ENCODE measurements around the gene GPRC5A. TPM values are rescaled to one million over a fixed set of nuclear protein-coding genes. Genes with fewer than 3 reads are reported as not detected.

GPRC5A gene
- total and polyA plus RNA-seq, 2 of the 8 experiments (the other 6 are each of a cell fraction or from before 2014, with no cell fraction given): 1.0 to 1.4 TPM

DNA sequence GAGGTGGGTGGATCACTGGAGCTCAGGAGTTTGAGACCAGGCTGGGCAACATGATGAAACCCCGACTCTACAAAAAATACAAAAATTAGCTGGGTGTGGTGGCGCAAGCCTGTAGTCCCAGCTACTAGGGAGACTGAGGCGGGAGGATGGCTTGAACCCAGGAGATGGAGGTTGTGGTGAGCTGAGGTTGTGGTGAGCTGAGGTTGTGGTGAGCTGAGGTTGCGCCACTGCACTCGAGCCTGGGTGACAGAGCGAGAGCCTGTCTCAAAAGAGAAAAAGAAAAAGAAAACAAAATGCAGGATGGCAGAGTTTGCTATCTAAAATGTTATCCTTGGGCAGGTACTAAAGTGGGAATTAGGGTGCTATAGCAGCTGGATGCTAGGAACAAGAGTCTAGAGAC is 10.8 kb upstream of the GPRC5A start:
- Histone ChIP-seq H3K27ac (ENCODE audit: low read depth, low read length) (no peak overlapping the region), H3K4ac (replicated peaks; ENCODE audit: insufficient read length, low read depth, low read length) (no peak overlapping the region), H3K56ac (replicated peaks; ENCODE audit: insufficient read length, low read depth, low read length) (no peak overlapping the region), H3K79me2 (ENCODE audit: control insufficient read depth in 1 of 2, insufficient read depth in 2 of 2, low read length in 2 of 2) (no peaks in the 10 kb centered on the region), H2BK120ac (replicated peaks; ENCODE audit: low read depth, low read length) (no peak overlapping the region), H3K36me3 (ENCODE audit: control insufficient read depth in 2 of 4, insufficient read depth in 4 of 4, low read length in 3 of 4) (no peaks in the 10 kb centered on the region), H4K8ac (ENCODE audit: extremely low read depth, insufficient read depth, low read length) (no peak overlapping the region), H3K14ac (ENCODE audit: insufficient read length) (no peak overlapping the region), H3K4me1 (replicated peaks in 1 of 4; ENCODE audit: control insufficient read depth in 3 of 4, insufficient read depth in 4 of 4, low read length in 3 of 4) (peaks cover 4 to 7% (median 6%) of the 10 kb centered on the region in 4 experiments; a peak in 5 of 7 replicates), H3K4me2 (ENCODE audit: insufficient read depth in 1 of 2, low read depth in 2 of 2, low read length in 2 of 2) (no peak overlapping the region), H3K9me3 (ENCODE audit: insufficient read depth in 2 of 2, low read depth in 1 of 2, low read length in 1 of 2) (no peaks in the 10 kb centered on the region), H2AK5ac (ENCODE audit: low read depth, low read length) (no peak overlapping the region), H3K27me3 (replicated peaks in 1 of 4; ENCODE audit: control insufficient read depth in 3 of 4, extremely low read depth in 1 of 4, insufficient read depth in 3 of 4, low read length in 3 of 4) (peaks cover 0 to 7% (median 3%) of the 10 kb centered on the region in 4 experiments; a peak in 3 of 7 replicates), H4K20me1 (replicated peaks in 1 of 2; ENCODE audit: control insufficient read depth in 1 of 2, insufficient read depth in 2 of 2, low read length in 2 of 2) (no peaks in the 10 kb centered on the region), H4K91ac (replicated peaks; ENCODE audit: insufficient read length, low read length) (no peak overlapping the region), H2BK12ac (ENCODE audit: low read depth, low read length) (no peak overlapping the region), H4K5ac (ENCODE audit: insufficient read length, low read depth, low read length) (no peak overlapping the region), H3K23me2 (ENCODE audit: low read depth, low read length) (no peaks in the 10 kb centered on the region), H3K23ac (ENCODE audit: insufficient read length) (no peak overlapping the region), H3K9ac (replicated peaks in 1 of 4; ENCODE audit: extremely low read depth in 1 of 4, low read depth in 3 of 4, low read length in 3 of 4) (no peak overlapping the region), H2AFZ (ENCODE audit: low read length) (no peak overlapping the region), H3K4me3 (ENCODE audit: extremely low read depth in 1 of 4, insufficient read depth in 2 of 4, low read depth in 3 of 4, low read length in 4 of 4) (no peak overlapping the region), H2BK15ac (ENCODE audit: low read length) (no peak overlapping the region), H2BK20ac (ENCODE audit: low read length) (no peak overlapping the region), H2BK5ac (ENCODE audit: low read depth, low read length) (no peak overlapping the region), H3K79me1 (ENCODE audit: low read depth, low read length) (no peaks in the 10 kb centered on the region), H3K18ac (ENCODE audit: extremely low read depth, low read length) (no peak overlapping the region)
- CTCF ChIA-PET (ENCODE audit: partially characterized antibody): interaction anchor here (0.6 to 5.3 kb wide), 7 partner anchors 9 to 332 kb away, joined by 3 to 19 read pairs (median 3); partner anchors contain the start of gene GPRC5A
- no peak for FAIRE-seq
- DNase-seq (ENCODE audit: low read depth in 1 of 2, low spot score in 2 of 2): no peak
- POLR2A ChIA-PET (ENCODE audit: partially characterized antibody): interaction anchor here (1.2 kb wide), 1 partner anchor 11 kb away, joined by 4 read pairs; the partner anchor contains the start of gene GPRC5A
- TF ChIP-seq, protein P1, sequence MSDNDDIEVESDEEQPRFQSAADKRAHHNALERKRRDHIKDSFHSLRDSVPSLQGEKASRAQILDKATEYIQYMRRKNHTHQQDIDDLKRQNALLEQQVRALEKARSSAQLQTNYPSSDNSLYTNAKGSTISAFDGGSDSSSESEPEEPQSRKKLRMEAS (IDR thresholded peaks at IDR 0.05): no peak
- WGBS, 2 experiments (ENCODE audit: extremely low coverage in 1 of 2, insufficient coverage in 1 of 2, insufficient read length in 1 of 2, insufficient replicate concordance in 2 of 2, low coverage in 1 of 2, low lambda C conversion rate in 2 of 2, missing lambda C conversion rate in 1 of 2): 94% methylated on average over 6 of the region's 6 CpGs; no CpG with 5 or more reads in 1 of the 2 experiments
